Measurements from ENCODE around the gene SERPINA1.

Gene SERPINA1

DNA sequence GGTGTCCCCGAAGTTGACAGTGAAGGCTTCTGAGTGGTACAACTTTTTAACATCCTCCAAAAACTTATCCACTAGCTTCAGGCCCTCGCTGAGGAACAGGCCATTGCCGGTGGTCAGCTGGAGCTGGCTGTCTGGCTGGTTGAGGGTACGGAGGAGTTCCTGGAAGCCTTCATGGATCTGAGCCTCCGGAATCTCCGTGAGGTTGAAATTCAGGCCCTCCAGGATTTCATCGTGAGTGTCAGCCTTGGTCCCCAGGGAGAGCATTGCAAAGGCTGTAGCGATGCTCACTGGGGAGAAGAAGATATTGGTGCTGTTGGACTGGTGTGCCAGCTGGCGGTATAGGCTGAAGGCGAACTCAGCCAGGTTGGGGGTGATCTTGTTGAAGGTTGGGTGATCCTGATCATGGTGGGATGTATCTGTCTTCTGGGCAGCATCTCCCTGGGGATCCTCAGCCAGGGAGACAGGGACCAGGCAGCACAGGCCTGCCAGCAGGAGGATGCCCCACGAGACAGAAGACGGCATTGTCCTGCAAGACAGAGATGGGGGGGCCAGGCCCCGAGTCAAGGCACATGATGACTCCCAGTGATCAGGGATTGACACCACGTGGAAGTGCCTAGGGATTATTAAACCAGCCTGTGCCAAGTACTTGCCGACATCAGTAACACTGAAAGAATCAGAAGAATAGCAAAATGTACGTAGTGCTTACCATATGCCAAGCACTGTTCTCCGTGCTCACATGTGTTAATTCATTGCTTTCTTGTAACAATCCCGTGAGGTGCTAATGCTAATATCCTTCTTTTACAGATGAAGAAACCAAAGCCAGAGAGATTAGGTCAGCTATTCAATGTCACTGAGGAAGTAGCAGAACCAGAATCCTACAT lies 5.4 kb downstream of the SERPINA1 start:
- DNase-seq (ENCODE audit: low read depth, low spot score), result no peak

DNA sequence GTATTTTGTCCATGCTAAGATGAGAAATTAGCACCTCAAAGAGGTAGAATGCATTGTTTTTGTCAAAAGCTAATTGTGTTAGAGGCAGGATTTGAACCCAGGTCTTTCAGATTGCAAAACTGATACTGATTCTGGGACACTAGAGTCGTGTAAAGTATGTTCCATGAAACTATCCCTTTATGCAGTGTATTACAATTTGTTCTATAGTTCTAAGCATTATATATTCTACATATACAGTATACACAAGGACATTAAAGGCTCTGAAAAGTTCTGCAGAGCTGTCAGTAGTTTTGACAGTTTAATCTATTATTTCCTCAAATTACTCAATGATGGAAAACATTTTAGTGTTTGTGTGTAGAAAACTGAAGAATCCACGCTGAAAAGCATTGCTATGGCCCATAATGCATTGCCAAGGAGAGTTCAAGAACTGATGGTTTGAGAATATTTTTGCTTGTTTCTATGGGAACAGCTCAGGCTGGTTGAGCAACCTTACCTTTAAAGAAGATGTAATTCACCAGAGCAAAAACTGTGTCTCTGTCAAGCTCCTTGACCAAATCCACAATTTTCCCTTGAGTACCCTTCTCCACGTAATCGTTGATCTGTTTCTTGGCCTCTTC lies 6.2 kb downstream of the SERPINA1 start:
- DNase-seq (ENCODE audit: low read depth, low spot score), result no peak

DNA sequence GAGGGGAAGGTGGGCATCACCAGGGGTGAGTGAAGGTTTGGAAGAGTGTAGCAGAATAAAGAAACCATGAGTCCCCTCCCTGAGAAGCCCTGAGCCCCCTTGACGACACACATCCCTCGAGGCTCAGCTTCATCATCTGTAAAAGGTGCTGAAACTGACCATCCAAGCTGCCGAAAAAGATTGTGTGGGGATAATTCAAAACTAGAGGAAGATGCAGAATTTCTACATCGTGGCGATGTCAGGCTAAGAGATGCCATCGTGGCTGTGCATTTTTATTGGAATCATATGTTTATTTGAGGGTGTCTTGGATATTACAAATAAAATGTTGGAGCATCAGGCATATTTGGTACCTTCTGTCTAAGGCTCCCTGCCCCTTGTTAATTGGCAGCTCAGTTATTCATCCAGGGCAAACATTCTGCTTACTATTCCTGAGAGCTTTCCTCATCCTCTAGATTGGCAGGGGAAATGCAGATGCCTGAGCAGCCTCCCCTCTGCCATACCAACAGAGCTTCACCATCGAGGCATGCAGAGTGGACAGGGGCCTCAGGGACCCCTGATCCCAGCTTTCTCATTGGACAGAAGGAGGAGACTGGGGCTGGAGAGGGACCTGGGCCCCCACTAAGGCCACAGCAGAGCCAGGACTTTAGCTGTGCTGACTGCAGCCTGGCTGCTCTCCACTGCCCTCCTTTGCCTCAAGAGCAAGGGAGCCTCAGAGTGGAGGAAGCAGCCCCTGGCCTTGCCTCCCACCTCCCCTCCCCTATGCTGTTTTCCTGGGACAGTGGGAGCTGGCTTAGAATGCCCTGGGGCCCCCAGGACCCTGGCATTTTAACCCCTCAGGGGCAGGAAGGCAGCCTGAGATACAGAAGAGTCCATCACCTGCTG lies 7.0 kb downstream of the SERPINA1 start:
- no peak for DNase-seq (ENCODE audit: low read depth, low spot score)

DNA sequence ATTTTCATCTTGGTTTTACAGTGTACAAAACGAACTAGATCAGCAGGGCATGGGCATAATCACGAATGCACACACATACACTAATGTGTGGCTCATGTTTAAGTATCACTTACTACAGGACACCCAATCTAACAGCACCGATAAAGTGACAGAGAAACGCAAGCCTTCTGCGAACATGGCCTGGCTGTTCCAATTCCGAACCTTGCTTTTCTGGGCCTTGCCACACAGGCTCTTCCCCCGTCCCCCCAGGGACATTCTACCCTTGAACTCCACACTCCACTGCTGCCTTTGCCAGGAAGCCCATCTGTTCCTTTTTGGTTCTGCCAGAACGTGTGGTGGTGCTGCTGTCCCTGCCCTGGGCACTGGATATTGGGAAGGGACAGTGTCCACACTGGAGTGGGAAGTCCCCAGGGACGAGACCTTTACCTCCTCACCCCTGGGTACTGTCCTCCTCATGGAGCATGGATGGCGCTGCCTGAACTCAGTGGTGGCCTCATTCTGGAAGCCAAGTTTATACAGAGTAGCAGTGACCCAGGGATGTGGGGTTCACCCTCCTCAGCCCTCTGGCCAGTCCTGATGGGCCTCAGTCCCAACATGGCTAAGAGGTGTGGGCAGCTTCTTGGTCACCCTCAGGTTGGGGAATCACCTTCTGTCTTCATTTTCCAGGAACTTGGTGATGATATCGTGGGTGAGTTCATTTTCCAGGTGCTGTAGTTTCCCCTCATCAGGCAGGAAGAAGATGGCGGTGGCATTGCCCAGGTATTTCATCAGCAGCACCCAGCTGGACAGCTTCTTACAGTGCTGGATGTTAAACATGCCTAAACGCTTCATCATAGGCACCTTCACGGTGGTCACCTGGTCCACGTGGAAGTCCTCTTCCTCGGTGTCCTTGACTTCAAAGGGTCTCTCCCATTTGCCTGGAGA lies 7.9 kb downstream of the SERPINA1 start:
- no peak for DNase-seq (ENCODE audit: low read depth, low spot score)

DNA sequence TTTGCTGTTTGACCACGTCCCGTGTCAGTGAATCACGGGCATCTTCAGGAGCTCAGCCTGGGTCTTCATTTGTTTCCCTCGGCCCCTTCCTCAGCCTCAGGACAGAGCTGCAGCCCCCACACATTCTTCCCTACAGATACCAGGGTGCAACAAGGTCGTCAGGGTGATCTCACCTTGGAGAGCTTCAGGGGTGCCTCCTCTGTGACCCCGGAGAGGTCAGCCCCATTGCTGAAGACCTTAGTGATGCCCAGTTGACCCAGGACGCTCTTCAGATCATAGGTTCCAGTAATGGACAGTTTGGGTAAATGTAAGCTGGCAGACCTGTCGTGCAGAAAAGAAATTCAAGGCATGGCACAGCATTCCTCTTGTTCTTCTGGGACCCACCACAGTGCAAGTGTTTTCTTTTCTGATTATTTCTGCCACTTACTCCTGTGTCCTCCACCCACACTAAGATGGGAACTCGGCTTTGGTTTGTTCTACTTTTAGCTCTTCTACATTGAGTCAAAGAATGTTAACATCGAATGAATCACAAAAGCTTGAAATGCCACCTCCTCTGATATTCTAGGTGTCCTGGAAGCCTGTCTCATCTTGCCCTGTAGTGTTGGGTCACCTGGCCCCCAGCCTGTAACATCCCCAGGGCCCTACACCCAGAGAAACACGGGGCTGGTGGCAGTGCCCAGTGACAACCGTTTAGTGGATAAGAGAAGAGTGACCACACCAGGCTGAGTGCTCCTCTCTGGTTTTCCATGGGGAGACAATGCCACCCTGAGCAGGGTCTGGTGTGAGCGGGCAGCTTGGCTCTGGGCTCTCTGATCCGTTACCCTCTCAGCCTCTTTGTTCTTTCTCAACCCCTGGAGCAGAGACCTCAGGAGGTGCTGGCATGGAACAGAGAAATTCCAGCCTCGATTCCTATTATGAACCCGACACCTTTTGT lies 8.8 kb downstream of the SERPINA1 start:
- no peak for DNase-seq (ENCODE audit: low read depth, low spot score)

DNA sequence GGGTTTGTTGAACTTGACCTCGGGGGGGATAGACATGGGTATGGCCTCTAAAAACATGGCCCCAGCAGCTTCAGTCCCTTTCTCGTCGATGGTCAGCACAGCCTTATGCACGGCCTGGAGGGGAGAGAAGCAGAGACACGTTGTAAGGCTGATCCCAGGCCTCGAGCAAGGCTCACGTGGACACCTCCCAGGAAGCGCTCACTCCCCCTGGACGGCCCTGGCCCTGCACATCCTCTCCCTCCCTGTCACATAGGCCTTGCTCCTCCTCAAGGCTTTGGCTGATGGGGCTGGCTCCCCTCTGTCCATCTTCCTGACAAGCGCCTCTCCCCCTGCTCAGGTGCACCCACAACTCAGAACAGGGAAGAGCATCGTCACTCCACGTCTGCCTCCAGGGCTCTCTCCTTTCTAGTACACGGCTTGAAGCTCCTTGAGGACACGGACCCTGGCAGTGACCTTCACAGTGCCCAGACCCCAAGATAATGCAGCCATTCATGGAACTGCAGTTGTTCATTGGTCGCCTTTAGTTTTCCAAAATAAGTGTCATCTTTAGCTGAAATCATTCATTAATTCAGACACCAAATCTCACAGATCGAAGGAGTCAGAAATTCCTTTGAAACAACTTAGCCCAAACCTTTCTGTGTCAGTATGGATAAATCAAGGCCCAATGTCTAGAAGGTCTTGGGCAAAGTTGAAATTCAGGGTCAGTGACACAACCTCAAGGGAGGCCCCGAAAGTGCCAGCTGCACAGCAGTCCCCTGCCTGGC lies 9.7 kb downstream of the SERPINA1 start:
- no peak for DNase-seq (ENCODE audit: low read depth, low spot score)

DNA sequence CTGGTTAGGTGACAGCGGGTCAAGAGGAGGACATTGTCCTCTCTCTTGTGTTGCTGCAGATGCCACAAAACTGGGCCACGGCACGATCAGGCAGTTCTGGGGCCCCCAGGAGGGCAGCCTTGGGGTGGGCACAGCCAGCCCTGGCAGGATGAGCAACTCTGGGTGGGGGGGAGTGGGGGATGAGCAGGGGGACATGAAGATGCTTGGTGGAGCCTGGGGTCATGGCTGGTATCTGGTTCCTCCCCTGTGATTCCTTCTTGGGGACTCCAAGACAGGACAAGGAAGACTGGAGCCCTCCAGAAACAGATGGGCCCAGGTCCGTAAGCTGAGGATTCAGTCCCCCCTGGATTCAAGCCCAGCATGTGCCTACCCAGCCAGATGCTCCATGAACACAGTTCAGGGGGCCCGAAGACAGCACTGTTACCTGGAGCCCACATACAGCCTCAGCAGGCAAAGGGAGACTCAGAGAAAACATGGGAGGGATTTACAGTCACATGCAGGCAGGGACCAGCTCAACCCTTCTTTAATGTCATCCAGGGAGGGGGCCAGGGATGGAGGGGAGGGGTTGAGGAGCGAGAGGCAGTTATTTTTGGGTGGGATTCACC lies 10.4 kb downstream of the SERPINA1 start:
- no peak for DNase-seq (ENCODE audit: low read depth, low spot score)

DNA sequence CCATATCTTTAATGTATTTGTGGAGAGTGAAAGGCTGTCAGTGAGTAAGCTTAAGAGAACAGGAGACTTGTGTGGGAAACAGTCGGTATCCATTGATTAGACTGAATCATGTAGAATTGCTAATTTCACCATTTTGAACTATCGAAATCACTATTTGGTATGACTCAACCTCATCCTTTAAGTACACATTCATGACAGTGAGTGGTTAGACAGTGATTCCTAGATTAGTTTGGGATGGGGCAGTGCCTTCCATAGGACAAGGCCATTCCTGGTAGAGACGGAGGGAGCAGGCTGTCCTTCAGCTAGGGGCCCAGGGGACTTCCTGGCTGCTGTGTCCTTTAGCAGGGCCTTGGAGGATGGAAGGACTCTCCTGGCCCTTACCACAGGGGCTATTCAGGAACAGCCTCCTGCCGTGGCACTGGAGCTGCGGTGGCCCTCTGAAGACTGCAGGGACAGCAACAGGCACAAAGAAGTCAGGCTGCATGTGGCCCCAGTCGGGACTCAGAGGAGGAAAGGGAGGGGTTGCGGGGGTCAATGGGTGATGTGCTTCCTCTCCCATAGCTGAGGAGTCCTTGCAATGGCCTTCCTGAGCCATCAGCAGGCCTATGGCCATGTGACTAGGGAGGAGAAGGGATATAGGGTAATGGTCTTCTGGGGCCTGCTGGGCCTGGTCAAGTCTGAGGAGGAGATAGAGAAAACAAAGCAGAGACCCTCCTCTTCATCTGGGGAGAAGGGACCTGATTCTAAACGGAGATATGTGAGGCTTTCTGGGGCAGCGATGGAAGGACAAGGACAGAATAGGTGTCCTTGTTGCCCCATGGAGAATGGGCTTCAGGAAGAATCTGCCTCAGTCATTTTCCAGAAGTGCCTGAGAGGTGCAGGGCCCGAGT lies 11.2 kb downstream of the SERPINA1 start:
- DNase-seq (ENCODE audit: low read depth, low spot score), result no peak

DNA sequence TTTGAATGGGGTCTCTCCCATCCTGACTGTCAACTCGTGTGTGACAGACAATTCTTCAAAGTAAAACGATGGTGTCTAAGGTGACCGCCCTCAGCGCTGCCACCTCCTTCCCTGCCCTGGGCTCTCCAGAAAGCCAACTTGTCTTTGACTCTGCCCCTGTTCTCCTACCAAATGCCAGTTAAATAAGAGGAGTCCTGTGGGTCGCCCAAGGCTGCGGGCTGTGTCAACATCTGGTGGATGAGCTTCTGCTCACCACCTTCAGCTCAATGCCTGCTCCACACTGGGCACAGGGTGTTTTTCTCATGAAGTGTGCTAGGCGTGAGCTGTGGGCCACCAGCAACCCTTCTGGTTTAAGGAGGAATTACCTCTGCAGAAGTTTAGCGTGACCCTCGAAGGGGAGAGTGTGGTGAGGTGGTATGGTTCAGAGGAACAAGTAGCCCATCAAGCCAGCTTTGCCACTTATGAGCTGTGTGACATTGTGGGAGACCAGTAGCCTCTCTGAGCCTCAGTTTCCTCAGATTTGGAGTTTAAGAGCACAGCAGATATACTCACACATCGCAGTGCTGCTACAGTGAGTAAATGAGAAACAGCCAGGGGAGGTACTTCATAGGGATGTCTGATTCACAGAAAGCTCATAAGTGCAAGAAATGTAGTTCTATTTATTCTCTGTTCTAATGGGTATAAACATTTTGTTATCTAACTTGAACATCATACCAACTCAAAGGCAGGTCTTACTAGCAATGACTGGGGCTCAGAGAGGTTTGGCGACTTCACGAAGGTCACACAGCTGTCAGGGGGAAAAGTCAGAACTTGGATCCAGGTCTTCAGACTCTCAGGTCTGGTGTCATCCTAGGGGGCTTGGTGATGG lies 12.1 kb downstream of the SERPINA1 start:
- no peak for DNase-seq (ENCODE audit: low read depth, low spot score)

DNA sequence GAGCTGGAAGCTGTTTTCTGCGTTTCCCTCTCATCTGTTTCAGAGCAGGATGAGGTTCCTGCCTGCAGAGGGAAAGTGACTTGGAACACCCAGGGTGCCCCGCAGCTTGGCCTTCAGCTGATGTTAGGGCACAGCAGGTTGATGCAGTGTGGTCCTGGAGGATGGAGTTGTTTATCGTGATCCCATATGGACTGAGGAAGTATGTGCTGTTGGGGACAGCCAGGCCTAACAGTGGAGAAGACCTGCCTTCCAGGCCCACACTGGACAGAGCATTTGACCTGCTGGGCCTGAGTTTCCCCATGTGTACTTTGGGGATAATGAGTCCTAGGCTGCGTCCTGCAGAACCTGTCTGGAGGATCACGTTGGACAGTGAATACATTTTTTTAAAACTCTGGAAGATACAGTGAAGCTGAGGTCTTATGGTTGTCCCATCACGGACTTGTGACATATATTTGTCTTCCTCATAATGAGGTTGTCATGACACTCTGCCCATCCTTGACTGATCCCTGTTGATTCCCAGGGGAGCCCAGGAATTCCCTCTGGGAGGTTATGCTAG lies 12.8 kb downstream of the SERPINA1 start:
- DNase-seq (ENCODE audit: low read depth, low spot score), result no peak

DNA sequence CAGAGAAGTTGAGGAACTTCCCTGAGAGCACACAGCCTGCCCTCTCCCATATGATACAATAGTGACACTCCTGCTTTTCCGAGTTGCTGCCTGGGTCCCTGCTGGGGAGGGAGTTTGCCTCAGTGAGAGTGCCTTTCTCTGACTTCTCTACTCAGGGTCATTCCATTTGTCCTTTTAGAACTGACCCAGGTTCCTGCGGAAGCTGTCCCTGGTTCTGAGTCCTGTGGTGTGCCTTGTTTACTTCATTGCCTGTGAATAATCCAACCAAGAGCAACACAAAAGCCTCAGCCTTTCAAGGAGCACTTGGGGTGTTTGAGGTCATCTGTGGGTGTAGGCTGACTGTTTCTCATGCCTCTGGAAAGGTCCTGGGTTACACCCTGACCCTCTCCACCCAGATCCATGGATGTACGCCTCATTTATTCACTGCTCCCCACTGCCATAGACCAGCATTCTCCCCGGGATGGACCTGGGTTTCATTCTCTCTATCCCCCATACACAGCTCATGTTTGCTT lies 13.6 kb downstream of the SERPINA1 start:
- no peak for DNase-seq (ENCODE audit: low read depth, low spot score)

DNA sequence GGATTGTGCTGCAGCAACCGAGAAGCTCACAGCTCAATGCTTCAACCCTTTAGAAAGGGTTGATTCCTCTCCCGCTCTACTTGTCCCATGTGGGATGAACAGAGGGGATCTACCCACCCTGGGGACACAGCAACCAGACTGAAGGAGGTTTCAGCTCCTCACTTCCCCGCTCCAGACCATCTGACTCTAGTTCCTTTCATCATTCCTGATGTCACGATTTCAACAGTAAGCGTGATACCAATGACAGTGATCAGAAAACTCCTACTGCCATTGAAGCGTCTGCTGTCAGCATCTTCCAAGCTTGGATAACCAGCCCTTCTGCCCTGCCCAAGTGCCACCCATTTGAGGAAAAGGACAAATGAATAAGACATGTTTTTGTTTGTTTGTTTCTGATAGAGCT lies 14.3 kb downstream of the SERPINA1 start:
- no peak for DNase-seq (ENCODE audit: low read depth, low spot score)

DNA sequence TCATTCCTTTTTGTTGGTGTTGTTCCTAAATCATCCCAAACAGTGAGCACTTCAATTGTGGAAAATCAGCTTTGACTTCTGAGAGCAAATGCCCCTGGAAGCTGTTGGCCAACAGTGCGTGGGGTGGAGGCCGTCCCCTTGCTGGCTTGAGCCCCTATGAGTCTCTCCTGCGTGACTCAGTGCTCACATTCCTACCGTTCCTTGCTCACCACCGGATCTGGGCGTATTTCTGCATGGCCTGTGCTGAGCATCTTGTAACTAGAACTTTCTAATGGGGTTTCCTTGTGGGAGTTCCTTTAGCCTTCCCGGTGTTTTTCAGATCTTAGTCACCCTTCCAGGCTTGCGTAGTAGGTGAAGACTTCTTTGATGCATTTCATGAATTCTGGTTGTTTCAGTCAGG lies 14.7 kb downstream of the SERPINA1 start:
- DNase-seq (ENCODE audit: low read depth, low spot score), result peak; percentile 97

DNA sequence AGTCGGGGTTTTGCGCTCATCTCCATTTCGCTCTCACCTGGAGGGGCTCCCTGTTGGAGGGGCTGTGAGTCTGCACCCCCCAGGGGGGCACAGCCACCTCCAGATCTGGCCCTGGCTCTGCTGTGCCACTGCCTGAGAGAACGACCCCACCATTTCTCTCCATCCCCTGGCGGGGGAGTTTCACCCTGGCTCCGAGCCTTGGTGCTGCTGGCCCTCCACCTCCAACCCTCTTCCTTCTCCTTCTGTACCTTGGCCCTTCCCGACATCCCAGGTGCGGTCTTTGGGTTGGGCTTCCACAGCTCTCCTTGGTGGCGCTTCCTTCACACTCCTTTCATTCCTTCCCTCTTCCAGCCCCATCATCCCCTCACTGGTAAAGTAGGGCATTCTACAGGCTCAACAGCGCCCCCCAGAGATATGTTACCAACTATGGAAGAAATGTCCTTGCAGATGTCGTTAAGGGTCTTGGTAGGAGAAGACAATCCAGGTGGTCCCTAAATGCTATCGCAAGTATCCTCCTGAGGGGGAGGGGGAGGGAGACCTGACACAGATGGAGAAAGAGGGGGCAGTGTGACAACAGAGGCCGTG lies 16.3 kb downstream of the SERPINA1 start:
- no peak for DNase-seq (ENCODE audit: low read depth, low spot score)

DNA sequence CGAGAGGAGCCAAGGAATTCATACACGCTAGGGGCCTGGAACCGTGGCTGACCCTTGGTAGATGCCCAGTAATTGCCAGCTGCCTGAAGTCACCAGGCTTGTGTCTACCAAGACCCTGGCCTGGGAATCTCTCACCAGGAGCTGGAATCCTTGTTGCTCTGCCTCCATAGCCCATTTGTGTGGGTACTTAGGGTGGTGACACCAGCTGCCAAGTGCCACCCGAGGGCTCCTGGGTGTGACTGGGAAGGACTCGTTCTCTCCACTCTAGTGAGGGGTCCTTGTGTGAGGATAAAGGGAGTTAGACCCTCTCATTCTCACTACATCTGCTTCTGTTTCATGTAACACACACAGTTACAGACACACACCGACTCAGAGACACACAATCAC lies 17.9 kb downstream of the SERPINA1 start:
- no peak for DNase-seq (ENCODE audit: low read depth, low spot score)

All from astrocyte of the hippocampus (primary cell).